B cell (primary cell): Measurements from ENCODE around the gene MBNL3. TPM values are rescaled to one million over a fixed set of nuclear protein-coding genes. Genes with fewer than 3 reads are reported as not detected.

Experiments
- ATAC-seq: fragments of 200-7000 bp; cut with Tn5 transposase; one replicate; pipeline ENCODE4 v1.10.0; 2021; ENCODE audit warnings: low read depth, mild to moderate bottlenecking, moderate number of reproducible peaks, moderate library complexity
- CTCF ChIA-PET: fragments of 350-600 bp; sonication (Branson Sonifier 250); formaldehyde crosslinking; loops from one replicate; lab custom pipeline; 2021; ENCODE audit warnings: antibody characterized with exemption, inconsistent platforms; lab: Charles Lee
- POLR2A ChIA-PET: fragments of 350-600 bp; sonication (Branson Sonifier 250); formaldehyde crosslinking; loops from one replicate; lab custom pipeline; 2021; ENCODE audit warnings: antibody characterized with exemption; lab: Charles Lee
- DNase-seq: peaks from one replicate; pipeline ENCODE4 v3.0.0; 2013
- H2AFZ ChIP-seq: 2 replicates; pipeline ENCODE4 v1.6.1; 2012; ENCODE audit warnings: mild to moderate bottlenecking, low read depth, low read length; ENCODE audit not compliant: insufficient read depth, poor library complexity, severe bottlenecking
- H3K27ac ChIP-seq, 2 donors: 1 replicate in 1 of 2; 2 replicates in 1 of 2; pipeline ENCODE4 v1.5.1; 2012 to 2013; ENCODE audit warnings: low read length in 2 of 2, mild to moderate bottlenecking in 2 of 2, moderate library complexity in 1 of 2
- H3K27me3 ChIP-seq, 4 experiments: fragments of 200-600 bp in 1 of 4; sonication (generic) in 1 of 4; replicated peaks in 1 of 4; 1 replicate in 2 of 4; 2 replicates in 2 of 4; pipeline versions ENCODE4 v1.6.1 to v1.7.0; 2013 to 2016; ENCODE audit warnings: low read length in 3 of 4, mild to moderate bottlenecking in 2 of 4, mixed read lengths in 1 of 4, moderate library complexity in 1 of 4; ENCODE audit not compliant: insufficient read depth in 4 of 4, control insufficient read depth in 3 of 4; ENCODE audit errors: control extremely low read depth in 1 of 4
- H3K36me3 ChIP-seq, 2 experiments: replicated peaks in 1 of 2; 1 replicate in 1 of 2; 2 replicates in 1 of 2; pipeline versions ENCODE4 v1.6.1 to v1.7.1; 2013; ENCODE audit warnings: low read length in 1 of 2; ENCODE audit not compliant: insufficient read depth in 2 of 2, control insufficient read depth in 1 of 2; ENCODE audit errors: control extremely low read depth in 1 of 2, extremely low read depth in 1 of 2
- H3K4me1 ChIP-seq, 2 donors: fragments of 200-600 bp in 1 of 2; sonication (generic) in 1 of 2; 1 replicate in 1 of 2; 2 replicates in 1 of 2; pipeline versions ENCODE4 v1.5.1 to v1.6.1; 2013 to 2017; ENCODE audit warnings: low read length in 2 of 2; ENCODE audit not compliant: control insufficient read depth in 2 of 2, insufficient read depth in 2 of 2
- H3K4me2 ChIP-seq: replicated peaks from 2 replicates; pipeline ENCODE3; 2012; ENCODE audit warnings: mild to moderate bottlenecking, low read depth, low read length; ENCODE audit not compliant: poor library complexity, severe bottlenecking
- H3K4me3 ChIP-seq, 5 experiments: fragments of 200-600 bp in 1 of 5; sonication (generic) in 1 of 5; 1 replicate in 3 of 5; 2 replicates in 2 of 5; pipeline versions ENCODE4 v1.5.1 to v1.7.0; 2011 to 2016; ENCODE audit warnings: low read length in 4 of 5, mild to moderate bottlenecking in 4 of 5, low read depth in 2 of 5, control low read depth in 1 of 5, moderate library complexity in 1 of 5; ENCODE audit not compliant: insufficient read depth in 1 of 5; ENCODE audit errors: control extremely low read depth in 1 of 5, extremely low read depth in 1 of 5
- H3K79me2 ChIP-seq: fragments of 200-600 bp; sonication (generic); one replicate; pipeline ENCODE4 v1.6.0; 2016; ENCODE audit warnings: low read length; ENCODE audit not compliant: control insufficient read depth, insufficient read depth
- H3K9ac ChIP-seq: fragments of 200-600 bp; sonication (generic); 2 replicates; pipeline ENCODE4 v1.6.1; 2017; ENCODE audit warnings: mild to moderate bottlenecking, low read length, moderate library complexity
- H3K9me3 ChIP-seq, 3 donors: one replicate each; pipeline versions ENCODE4 v1.6.1 to v1.7.1; 2013; ENCODE audit warnings: low read length in 2 of 3; ENCODE audit not compliant: control insufficient read depth in 2 of 3, insufficient read depth in 1 of 3; ENCODE audit errors: control extremely low read depth in 1 of 3
- H4K20me1 ChIP-seq: 2 replicates; pipeline ENCODE4 v1.6.0; 2012; ENCODE audit warnings: mild to moderate bottlenecking, low read length; ENCODE audit not compliant: insufficient read depth, control insufficient read depth, poor library complexity, severe bottlenecking
- H3K27ac Mint-ChIP-seq: one replicate; pipeline ENCODE4 v1.8.0; 2021; ENCODE audit warnings: mixed read lengths
- H3K27me3 Mint-ChIP-seq: one replicate; pipeline ENCODE4 v1.8.0; 2021; ENCODE audit warnings: mixed read lengths
- H3K4me1 Mint-ChIP-seq: one replicate; pipeline ENCODE4 v1.8.0; 2021; ENCODE audit warnings: mixed read lengths
- H3K4me3 Mint-ChIP-seq: one replicate; pipeline ENCODE4 v1.8.0; 2021; ENCODE audit warnings: mixed read lengths
- H3K9me3 Mint-ChIP-seq: one replicate; pipeline ENCODE4 v1.8.0; 2022; ENCODE audit warnings: mixed read lengths; ENCODE audit not compliant: insufficient read depth
- CTCF ChIP-seq: fragments of 200-600 bp; IDR thresholded peaks from one replicate; pipeline ENCODE4 v1.8.0; 2022; ENCODE audit warnings: antibody characterized with exemption, mild to moderate bottlenecking
- EZH2 ChIP-seq: IDR thresholded peaks from 2 replicates; pipeline ENCODE4 v1.6.1; 2012; ENCODE audit warnings: borderline replicate concordance, low read depth, mild to moderate bottlenecking, moderate library complexity, low read length; ENCODE audit not compliant: insufficient read depth, poor library complexity, severe bottlenecking
- WGBS: methylation state at CpG from one replicate; pipeline ENCODE4 v1.1.5; 2013; ENCODE audit warnings: missing lambda C conversion rate; ENCODE audit not compliant: insufficient coverage; 5-methylcytosine and 5-hydroxymethylcytosine counted together
- intact Hi-C: fragments of 100-400 bp; cut with micrococcal nuclease; formaldehyde crosslinking; loops from one replicate; pipeline ENCODE4 v1.10.0; 2022
- polyA plus RNA-seq: library from polyadenylated mRNA; depleted of rRNA; stranded (reverse); fragments of >200 nt; gene quantifications from 2 replicates; pipeline ENCODE4 v1.2.3, GENCODE V29; 2012
- total RNA-seq, 2 donors: library from RNA; stranded (reverse); fragments of 120-200 nt in 1 of 2; gene quantifications; 1 replicate in 1 of 2; 2 replicates in 1 of 2; pipeline versions ENCODE4 v1.2.3 to v1.2.4, GENCODE V29; 2013 to 2022

Gene MBNL3
- total and polyA plus RNA-seq, 2 donors (not counting 1 experiment from before 2014, with no cell fraction given), result 16.6 to 63.1 TPM

DNA sequence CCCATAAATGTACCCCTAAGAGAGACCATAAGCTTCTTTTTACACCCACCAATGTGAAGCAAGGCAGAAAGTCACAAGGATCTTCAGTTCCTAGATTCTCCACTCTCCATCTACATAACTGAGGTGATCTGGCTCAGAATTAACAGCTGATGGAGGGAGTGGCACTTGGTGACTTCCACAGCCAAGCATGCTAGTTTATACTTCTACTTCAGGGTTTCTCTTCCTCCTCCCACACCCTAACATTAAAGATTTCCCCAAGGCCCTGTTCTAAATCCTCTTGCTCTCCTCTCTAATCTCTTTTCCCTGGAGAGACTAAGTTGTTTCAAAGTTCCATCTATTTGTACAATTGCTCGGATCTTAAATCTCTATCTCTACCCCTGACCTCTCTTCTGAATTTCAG lies 81.1 kb downstream of the MBNL3 start:
- H3K27ac ChIP-seq, result no peak overlapping the region
- no peaks in the 10 kb centered on the region for H3K79me2 ChIP-seq
- intact Hi-C loops, result no loop called here
- ATAC-seq (no peak), DNase-seq (no peak)
- no peak overlapping the region for H3K9ac ChIP-seq
- no peaks in the 10 kb centered on the region for H3K9me3 Mint-ChIP-seq
- H3K27ac Mint-ChIP-seq, result peak overlapping the region; percentile 62
- ChIA-PET POLR2A (no interaction called here), CTCF (interaction anchor here (1.1 to 2.6 kb wide), 2 partner anchors 83 to 224 kb away, joined by 6 to 8 read pairs; no protein-coding TSS in a partner anchor)
- no peaks in the 10 kb centered on the region for H3K27me3 Mint-ChIP-seq
- H4K20me1 ChIP-seq, result no peaks in the 10 kb centered on the region
- no peaks in the 10 kb centered on the region for H3K9me3 ChIP-seq
- no peaks in the 10 kb centered on the region for H3K36me3 ChIP-seq
- peaks cover 2 to 4% of the 10 kb centered on the region in 2 donors for H3K4me1 ChIP-seq
- peaks cover 0 to 3% (median 0%) of the 10 kb centered on the region in 4 experiments for H3K27me3 ChIP-seq
- H3K4me2 ChIP-seq, result no peak overlapping the region
- no peak overlapping the region for H3K4me3 ChIP-seq
- TF ChIP-seq EZH2 (no peak), CTCF (no peak)
- H3K4me3 Mint-ChIP-seq, result no peak overlapping the region
- no CpG with 5 or more reads among the region's 1 CpG for WGBS
- peaks cover 14% of the 10 kb centered on the region for H3K4me1 Mint-ChIP-seq
- no peak overlapping the region for H2AFZ ChIP-seq

GRCh38 chrX:132406106-132406505 lies 82.7 kb downstream of the MBNL3 start:
- Histone ChIP-seq H3K27ac (no peak overlapping the region), H3K27me3 (peaks cover 0 to 3% (median 0%) of the 10 kb centered on the region in 4 experiments), H3K79me2 (no peaks in the 10 kb centered on the region), H3K36me3 (no peaks in the 10 kb centered on the region), H2AFZ (no peak overlapping the region), H3K9ac (no peak overlapping the region), H3K4me2 (no peak overlapping the region), H3K4me3 (no peak overlapping the region), H3K4me1 (peaks cover 2 to 4% of the 10 kb centered on the region in 2 donors), H3K9me3 (no peaks in the 10 kb centered on the region), H4K20me1 (no peaks in the 10 kb centered on the region)
- Mint-ChIP-seq H3K27ac (no peak overlapping the region), H3K9me3 (no peaks in the 10 kb centered on the region), H3K27me3 (no peaks in the 10 kb centered on the region), H3K4me3 (no peak overlapping the region), H3K4me1 (peaks cover 12% of the 10 kb centered on the region)
- ATAC-seq (no peak), DNase-seq (no peak)
- TF ChIP-seq EZH2 (no peak), CTCF (no peak)
- ChIA-PET POLR2A (no interaction called here), CTCF (no interaction called here)
- WGBS, result no CpG with 5 or more reads among the region's 9 CpGs
- intact Hi-C loops, result no loop called here
